ENCODE results near the gene CORO2B.
"Not testable (repeated sequence)": the region's sequence is repeated elsewhere in the genome, so short reads cannot be mapped to it uniquely, and the experiment has no call there.

Gene CORO2B

DNA sequence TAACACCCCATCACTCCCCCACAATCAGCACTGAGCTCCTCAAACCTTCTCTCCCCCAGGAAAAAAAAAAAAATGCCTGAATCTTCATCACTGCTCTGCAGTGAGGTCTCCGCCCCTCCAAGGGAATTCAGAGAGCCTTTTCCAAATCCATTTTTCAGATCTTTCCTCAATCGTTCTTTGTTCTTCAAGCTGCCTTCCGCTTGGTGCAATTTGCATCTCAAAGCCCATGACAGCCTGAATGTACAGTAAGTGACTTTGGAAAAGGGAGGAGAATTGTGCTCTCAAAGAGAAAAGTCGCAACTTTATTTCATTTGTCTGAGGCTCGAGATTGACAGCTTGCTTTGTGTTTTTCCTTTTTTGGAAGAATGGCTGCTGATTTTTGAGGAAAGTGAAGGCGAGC, 75.0 kb downstream of the CORO2B start:
- no peak for DNase-seq

DNA sequence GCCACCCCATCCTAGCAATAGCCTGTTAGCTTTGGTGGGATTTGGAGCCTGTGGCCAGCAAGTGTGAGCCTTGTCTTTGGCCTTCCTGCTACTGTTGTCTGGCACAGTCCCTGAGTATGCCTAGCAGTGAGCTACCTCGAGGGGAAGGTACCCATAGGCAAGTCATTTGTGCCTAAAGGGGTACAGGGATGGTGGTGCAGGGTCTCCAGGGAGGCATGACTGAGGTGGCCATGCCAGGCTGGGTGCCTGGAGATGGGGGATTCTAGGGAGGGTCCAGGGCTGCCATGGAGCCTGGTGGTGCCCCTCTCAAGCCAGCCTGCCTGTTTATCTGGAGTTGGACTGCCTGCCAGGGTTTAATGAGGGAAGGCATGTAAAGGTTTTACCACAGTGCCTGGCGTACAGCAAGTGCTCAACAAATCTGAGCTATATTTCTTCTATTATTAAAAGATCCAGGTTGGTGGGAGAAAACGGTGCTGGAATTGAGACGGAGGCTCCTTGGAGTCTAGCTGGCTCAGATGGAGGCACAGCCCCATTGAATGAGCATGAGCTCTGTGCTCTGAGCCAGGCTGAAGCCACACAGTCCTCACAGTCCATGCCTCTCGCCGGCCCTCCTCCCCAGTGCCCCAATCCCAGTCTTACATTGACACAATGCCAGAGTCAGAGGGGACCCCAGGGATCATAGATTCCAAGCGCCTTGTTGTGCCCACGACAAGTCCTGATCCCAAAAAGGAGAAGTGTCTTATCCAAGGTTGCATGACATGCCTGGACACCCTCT, 76.2 kb downstream of the CORO2B start:
- DNase-seq = no peak

DNA sequence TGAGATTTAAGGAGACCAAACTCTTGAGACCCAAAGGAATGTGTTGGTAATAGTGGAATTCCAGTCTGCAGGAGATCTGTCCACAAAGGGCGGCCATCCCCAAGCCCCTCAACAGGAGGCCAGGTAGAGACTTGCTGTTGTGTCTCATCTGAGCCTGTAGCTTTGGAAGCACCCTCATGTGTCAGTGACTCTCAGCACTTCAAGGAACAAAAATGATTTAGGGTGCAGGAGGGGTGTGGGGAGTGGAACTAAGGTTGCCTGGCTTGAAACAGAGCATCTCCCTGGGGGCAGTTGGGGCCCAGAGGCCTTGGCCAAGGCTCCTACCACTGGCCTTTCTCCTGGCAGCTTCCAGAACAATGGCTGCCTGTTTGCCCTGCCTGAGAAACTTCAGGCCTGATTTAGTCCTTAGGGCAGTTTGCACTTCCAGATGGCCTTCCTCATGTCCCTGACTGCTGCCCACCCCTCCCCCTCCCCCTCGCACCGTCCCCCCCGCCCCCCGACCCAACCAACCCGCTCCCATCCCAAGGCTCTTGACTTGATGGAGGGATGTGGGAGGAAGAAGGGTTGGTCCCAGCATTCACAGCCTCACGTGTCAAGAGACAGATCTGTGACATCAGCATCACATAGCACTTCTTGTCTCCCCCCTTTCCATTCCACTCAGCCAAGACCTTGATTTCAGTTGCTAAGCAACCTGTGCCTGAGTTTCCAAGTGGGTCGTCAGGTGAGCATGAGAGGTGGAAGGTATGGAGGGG, 77.1 kb downstream of the CORO2B start:
- DNase-seq = no peak

DNA sequence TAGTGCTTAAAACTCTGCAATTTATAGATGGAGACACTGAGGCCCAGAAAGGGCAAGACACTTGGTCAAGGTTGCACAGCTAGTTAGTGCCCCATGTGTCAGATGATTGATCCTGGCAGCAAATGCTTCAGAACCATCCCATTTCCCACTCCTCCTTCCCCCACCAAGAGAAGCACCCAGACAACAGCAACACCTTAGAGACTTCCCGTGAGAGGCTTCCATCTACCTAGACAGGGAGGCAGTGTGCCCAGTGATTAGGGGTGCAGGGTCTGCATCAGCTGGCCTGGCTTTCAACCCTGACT, 77.6 kb downstream of the CORO2B start:
- no peak for DNase-seq

DNA sequence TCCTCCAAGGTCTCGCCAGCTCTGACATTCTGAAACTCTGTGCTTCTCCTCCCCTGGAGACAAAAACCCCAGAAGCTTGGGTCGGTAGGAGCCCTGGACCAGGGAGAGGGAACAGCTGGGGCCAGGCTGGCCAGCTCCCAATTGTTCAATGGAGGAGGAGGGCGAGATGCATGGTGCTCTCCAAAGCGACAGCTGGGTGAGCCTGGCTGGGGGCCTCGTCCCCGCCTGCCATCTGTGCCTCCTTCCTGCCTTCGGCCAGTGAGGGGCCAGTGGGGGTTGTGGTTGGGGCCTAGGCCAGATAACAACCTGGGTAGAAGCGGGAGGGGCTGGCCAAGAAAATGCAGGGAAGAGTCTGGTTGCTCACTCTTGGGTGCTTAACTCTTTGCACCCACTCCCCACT, 79.4 kb downstream of the CORO2B start:
- no peak for DNase-seq

DNA sequence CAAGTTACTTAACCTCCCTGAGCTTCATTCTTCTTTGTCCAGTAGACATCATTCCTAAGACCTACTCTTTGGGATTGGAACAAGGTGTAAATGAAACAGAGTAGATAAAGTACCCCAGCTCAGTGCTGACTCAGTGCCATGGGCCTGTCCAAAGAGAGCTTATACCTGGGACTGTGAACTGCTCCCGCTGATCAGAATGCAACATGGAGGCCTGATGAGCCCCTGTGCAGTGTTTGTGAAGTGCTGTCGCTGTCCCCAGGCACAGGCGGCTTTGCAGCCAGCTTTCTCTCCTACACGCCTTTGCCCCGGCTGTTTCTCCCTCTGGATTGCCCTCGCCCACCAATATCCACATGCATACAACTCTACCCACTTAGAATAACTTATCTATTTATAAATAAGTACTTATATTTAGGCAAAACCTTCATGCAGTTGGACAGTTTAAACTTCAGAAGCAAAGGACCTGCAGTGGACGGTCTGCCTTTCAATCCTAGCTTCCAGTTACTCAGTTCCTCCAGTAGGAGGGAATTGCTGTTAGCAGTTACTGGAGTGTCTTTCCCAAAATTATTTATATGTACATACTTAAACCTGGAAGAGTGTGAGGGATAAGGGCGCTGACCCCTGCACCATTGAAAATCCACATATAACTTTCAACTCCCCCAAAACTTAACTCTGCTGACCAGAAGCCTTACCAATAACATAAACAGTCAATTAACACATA, 80.0 kb downstream of the CORO2B start:
- DNase-seq = no peak

DNA sequence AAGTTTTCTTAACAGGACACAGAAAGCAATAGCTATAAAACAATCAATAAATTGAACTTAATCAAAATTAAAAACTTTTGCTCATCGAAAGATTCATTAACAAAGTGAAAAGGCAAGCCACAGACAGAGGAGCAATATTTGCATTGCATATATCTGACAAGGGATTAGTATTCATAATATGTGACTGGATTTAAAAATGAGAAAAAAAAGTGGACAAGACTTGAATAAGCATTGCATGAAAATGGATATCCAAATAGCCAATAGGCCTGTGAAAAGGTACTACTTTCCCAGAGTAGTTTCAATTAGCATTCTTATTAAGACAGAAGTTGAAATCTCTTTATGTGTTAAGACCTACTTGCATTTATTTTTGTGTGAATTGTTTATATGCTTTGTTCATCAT, 84.7 kb downstream of the CORO2B start:
- no peak for DNase-seq

DNA sequence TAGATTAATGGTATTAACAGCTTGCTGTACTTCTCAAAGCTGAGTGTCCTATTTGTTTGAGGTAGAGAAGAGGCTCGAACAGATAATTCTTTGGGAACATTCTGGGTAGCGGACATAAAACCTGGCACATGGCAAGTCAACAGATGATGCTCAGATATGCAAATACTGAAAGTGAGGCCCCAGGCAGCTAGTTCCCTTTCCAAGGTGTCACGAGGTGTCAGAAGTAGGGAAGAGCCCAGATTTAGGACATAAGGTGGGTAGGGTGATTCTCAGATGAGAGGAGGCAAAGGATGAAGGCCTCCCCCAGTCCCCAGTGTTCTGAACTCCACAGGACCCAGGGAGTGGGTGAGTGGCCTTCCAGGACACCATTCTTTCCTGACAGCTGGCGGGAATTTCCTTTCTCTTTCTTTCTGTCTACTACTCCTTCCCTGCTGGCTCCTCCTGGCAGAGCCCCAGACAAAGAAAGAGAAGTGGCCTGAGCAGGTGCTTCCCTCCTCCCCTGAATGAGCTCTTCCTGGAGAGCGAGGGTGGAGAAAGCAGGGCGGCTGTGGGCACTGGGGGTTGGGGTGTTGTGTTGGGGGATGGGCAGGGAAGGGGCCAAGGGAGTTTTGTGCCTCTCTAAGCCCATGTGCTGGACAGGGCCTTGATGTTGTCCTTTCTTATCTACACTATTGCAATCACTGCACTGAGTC, 87.5 kb downstream of the CORO2B start:
- no peak for DNase-seq

DNA sequence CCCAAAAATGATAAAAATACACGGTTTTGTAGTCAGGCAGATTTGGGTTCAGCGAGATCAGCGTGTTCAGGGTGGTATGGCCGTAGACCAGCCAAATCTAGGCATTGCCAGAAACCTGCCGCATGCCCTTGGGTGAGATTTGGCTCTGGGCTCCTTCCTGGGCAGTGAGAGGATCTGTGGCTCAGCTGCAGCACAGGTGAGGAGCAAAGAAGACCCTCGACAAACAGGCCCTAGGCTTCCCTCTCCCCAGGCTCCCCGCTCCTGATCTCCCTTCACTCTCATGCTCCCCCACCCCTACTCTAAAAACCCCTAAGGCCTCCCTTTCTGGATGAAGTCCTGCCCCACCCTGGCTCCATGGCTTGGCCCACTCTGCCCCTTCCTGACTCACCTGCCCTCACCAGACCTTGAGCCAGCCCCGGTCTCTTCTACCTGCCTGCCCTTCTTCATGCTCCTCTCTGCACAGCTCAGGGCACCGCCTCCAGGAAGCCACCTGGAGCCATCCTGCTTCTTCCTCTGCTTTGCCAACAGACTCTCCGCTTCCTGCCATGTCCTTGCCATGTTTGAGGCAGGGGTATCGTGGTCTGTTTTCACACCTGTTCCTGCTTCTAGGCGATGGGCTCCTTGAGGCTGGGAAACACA, 88.1 kb downstream of the CORO2B start:
- DNase-seq = no peak

DNA sequence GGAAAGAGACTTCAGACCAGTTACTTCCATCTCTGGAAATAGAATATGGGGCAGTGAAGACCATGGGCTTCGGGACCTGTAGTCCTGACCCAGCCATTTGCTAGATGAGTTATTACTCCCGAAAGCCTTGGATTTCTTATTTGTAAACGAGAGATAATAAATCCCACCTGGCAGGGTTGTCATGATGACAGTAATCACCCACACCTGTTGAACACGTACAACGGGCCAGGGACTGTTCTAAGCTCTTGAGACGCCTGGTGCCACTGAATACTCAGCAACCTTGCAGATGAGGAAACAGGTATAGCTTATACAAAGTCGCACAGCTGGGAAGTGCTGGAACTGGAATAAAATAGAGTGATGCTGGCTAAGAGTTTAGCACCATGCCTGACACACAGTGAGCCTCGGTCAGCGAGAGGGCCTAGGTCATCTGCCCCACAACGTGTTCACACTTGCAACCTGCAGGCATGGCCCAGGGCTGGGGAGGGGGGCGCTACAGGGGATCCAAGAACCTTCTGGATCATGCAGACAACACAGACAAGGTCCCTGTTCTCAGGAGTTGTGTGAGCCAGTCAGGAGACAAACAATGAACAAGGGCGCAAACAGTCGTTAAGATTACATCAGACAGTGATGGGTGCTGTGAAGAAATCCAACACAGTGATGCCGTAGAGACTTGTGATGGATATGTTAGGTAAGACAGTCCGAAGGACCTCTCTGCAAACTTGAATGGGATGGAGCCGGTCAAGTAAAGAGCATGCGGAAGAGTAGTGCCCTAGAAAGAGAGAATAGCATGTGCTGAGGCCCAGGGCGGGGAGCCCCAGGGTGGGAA, 89.2 kb downstream of the CORO2B start:
- no peak for DNase-seq

DNA sequence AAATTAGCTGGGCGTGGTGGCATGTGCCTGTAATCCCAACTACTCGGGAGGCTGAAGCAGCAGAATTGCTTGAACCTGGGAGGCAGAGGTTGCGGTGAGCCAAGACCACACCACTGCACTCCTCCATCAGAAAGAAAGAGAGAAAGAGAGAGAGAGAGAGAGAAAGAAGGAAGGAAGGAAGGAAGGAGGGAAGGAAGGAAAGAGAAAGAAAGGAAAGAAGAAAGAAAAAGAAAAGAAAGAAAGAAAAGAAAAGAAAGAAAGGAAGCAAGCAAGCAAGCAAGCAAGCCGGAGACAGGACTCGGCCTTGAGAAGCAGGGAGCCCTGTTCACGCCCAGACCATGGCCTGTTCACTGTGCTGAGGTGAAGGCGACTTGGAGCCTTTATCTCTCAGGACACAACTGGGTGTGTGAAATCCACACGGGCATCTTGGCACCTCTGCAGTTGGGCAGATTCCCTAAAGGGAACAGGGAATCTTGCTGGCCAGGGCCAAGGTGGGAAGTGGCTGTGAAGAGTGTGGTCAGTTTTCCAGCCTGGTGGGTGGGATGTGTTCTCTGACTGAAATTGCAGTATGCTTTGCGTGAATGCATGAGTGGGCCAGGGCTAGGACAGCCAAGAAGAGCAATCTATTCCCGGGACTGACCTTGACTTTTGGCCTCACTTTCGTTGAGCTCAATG, 90.3 kb downstream of the CORO2B start:
- DNase-seq = no peak

DNA sequence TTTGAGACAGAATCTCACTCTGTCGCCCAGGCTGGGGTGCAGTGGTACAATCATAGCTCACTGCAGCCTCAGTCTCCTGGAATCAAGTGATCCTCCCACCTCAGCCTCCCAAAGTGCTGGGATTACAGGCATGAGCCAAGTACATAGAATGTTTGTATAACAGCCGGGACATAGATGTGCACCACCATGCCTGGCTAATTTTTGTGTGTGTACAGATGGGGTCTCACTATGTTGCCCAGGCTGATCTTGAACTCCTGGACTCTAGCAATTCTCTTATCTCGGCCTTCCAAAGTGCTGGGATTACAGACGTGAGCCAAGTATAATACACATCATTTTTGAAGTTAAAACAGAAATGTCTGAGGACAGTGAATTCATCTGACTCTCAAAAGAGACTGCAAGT, 93.5 kb downstream of the CORO2B start:
- DNase-seq = no peak

DNA sequence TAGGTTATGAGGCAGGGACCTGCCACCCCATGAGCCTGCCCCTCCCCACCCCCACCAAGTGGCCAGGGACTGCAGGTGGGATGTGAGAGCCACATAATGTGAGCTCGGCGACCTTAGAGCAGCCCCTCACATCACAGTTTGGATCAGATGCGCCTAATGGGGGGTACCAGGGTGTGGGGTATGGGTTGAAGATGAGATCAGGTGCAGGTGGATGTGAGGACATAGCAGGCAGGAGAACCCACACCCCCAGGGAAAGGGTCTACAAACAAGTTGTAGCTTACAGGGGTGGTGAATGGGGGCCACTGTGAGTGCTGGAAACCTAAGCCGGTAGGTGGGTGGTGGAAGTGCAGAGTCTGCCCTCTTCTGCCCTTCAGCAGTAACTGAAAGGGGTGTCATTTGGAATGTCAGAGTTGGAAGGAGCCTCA, 94.0 kb downstream of the CORO2B start:
- no peak for DNase-seq

DNA sequence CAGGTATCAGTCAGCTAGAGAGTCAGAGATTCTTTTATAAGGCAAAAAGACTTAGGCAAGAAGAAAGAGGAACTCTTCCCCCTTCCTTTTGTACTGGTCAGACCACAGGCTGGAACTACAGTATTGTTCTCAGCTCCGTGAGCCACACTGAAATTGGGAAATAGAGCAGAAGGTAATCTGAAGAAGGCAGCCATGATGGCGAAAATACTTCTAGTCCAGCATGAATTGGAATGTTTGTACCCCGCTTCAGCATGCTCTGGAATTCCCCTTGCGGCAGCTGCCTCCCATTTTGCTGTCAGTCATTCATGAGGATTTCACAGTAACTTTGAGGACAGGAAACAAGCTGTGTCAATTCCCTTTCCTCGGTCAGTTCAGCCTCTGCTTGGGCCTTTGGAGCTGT, 96.2 kb downstream of the CORO2B start:
- DNase-seq = no peak

DNA sequence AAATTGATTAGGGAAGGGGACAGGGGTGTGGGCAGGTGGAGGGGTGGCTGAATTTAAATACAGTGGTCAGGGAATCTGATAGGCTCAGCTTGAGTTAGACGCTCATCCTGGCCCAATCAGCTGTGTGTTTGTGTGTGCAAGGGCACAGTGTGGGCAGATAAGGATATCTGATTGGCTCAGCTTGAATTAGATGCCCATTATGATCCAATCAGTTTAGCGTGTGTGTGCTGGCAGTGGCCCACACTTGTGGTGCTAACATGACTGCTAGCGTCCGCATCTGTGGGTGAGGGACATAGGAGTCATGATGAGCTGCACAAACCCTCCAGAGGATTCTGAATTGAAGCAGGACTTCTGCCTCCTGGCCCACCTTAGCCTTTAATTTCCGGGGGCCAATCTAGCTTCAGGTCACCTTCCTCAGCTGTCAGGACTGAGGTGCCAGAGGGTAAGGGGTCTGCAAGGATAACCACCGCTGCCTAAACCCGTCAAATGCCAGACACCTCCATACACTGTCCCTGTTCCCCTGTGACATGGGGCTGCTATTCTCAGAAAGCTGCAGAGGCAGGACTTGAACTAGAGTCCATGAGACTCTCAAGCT, 97.3 kb downstream of the CORO2B start:
- no peak for DNase-seq

DNA sequence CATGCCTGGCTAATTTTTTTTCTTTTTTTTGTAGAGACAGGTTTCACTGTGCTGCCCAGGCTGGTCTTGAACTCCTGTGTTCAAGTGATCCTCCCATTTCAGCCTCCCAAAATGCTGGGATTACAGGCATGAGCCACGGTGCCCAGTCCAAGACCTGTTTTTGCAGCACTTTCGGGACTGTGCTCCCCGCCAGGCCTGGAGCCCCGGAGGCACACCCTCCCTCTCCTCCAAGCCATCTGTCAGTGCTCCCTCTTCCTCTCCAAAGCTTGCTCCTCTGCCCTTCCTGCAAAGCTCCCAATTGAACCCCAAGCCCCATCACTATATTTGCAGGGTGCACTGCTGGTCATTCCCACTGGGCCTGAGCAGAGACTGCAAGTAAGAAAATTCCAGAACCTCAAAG, 98.1 kb downstream of the CORO2B start:
- no peak for DNase-seq

DNA sequence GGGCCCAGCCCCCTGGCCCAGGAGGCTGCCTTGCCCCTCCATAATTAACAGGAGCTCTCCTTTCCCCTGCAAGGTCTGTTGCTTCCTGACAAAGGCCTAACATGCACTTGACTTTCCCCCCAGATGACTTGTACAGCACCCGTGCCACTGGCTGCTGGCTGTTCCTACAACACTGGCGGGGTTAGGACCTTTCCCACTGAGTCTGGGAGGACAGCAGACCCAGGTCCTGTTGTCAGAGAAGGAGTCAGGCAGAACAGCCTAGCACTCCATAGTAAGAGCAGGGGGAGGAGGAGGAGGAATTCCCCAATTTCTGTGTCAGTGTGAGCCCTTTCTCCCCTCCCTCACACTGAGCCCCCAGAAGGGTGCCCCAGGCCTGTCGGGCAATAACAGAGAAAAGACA, 99.2 kb downstream of the CORO2B start:
- DNase-seq = no peak

DNA sequence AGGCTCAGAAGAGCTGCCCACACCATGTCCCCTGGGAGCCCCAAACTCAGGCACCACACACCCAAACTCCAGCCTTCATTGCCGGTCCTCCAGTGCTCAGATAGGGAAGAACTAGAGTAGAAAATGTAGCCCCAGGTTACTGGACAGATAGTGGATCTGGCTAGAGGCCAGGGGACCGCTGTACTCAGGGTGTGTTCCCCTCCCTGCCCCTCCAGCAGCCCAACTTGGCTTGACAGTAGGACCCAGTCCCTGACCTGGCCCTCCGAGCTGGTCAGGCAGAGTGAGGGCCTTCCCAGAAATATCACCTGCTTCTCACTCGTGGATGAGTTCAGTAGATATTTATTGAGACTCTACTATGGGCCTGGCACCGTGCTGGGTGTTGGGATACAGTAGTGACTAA, 100.0 kb downstream of the CORO2B start:
- DNase-seq = no peak

DNA sequence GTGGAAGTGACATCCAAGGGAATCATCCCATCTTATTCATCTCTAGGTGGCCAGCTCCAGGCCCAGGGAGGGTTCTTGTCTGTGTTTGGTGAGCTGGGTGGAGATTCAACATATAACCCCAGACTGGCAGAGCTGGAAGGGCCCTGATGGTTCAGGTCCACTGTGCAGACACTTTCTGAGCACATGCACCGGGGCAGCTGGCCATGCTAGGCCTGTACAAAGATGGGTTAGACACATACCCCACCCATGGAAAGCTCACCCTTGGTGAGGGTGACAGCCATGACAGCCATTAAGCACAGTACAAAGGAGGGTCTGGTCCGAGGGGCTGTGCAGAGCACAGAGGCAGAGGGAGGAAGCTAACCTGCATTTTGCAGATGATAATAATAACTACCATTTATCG, 100.4 kb downstream of the CORO2B start:
- DNase-seq = no peak

DNA sequence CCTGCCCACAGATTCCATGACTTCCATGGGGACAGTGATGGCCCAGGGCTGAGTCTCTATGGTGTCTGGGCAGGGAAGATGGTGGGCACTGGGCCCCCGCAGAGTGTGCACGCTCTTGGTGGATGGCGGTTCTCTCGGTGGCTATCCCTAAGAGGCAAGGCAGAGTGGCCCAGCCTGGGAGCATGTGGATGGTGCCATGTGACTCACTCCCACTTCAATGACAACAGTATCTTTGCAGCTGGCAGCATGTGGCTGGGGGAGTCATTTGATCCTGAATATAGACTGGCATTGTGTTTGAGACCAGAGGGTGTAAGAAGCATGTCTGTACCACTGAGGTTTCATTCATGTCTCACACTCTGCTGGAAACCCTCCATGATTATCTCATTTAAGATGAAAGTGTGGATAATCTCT, 101.2 kb downstream of the CORO2B start:
- no peak for DNase-seq

DNA sequence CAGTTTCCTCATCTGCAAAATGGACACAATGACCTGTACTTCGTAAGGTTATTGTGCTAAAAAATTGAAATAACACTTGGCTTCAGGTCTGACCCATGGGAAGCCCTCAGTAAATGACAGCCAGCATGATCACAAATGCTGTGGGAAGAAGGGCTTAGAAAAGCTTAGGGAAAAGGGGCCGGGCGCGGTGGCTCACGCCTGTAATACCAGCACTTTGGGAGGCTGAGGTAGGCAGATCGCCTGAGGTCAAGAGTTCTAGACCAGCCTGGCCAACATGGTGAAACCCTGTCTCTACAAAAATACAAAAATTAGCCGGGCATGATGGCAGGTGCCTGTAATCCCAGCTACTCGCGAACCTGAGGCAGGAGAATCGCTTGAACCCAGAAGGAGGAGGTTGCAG, 102.0 kb downstream of the CORO2B start:
- not testable (repeated sequence) for DNase-seq
